PC-3 (cell line): ENCODE measurements around the gene PRKCE.

Source experiments
- EZH2 ChIP-seq: fragments of 300-600 bp; sonication (generic); IDR thresholded peaks from one replicate; pipeline ENCODE4 v1.6.1; 2017; ENCODE audit warnings: antibody characterized with exemption, mild to moderate bottlenecking, low read length; ENCODE audit not compliant: unreplicated experiment
- EZH2phosphoT487 ChIP-seq: fragments of 300-600 bp; sonication (generic); IDR thresholded peaks from 2 replicates; pipeline ENCODE4 v1.6.1; 2018; ENCODE audit warnings: mild to moderate bottlenecking, antibody characterized with exemption, low read length, borderline replicate concordance
- TF ChIP-seq, protein P1 (sequence below): fragments of 300-600 bp; sonication (generic); conservative IDR thresholded peaks from 2 replicates; pipeline ENCODE4 v1.5.1; 2017; ENCODE audit warnings: antibody characterized with exemption, low read depth, mild to moderate bottlenecking, low read length

DNA sequence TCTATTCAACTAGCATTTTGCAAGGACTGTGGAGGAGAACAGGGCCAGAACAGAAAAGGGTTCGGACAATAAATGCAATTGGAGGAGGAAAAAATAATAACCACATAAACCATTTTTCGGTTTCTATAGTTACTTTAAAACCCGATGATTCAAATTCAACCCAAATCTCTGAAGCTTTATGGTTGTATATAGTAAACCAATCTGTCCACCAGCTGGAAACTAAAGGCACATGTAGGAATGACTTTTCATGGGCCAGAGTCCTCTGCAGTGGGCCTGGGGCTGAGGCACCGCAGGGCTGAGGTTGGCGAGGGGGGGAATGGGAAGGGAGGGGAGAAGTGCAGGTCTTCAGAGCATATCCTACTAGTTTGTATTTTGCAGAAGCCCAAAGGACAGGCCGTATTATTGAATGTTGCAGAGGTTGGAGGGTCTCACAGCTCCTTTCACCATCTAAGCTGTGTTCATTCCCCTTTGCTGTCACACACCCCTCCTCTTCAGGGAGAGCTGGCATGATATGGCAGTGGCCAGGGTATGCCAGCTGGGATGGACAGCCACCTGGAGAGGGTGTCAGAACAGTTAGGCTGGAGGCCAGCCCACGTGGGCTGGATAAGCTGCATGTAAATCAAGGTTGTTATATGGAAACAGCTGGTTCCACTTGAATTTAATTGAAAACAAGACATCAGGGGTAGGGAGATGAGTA lies 267.1 kb downstream of the PRKCE start:
- TF ChIP-seq, protein P1, sequence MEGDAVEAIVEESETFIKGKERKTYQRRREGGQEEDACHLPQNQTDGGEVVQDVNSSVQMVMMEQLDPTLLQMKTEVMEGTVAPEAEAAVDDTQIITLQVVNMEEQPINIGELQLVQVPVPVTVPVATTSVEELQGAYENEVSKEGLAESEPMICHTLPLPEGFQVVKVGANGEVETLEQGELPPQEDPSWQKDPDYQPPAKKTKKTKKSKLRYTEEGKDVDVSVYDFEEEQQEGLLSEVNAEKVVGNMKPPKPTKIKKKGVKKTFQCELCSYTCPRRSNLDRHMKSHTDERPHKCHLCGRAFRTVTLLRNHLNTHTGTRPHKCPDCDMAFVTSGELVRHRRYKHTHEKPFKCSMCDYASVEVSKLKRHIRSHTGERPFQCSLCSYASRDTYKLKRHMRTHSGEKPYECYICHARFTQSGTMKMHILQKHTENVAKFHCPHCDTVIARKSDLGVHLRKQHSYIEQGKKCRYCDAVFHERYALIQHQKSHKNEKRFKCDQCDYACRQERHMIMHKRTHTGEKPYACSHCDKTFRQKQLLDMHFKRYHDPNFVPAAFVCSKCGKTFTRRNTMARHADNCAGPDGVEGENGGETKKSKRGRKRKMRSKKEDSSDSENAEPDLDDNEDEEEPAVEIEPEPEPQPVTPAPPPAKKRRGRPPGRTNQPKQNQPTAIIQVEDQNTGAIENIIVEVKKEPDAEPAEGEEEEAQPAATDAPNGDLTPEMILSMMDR: no peak
- no peak for TF ChIP-seq EZH2
- no peak for TF ChIP-seq EZH2phosphoT487
